Fibroblast of pulmonary artery (primary cell): Measurements from ENCODE around the gene LARP4.
A peak's percentile ranks its signal among the peaks of the same experiment; 100 is the strongest.
"Not testable (repeated sequence)": the region's sequence is repeated elsewhere in the genome, so short reads cannot be mapped to it uniquely, and the experiment has no call there.

Experiments
- DNase-seq: peaks from one replicate; pipeline ENCODE4 v3.0.0-alpha.2; 2010; ENCODE audit warnings: low read depth
- H3K4me3 ChIP-seq: replicated peaks from 2 replicates; pipeline ENCODE4 v1.5.1; 2011; ENCODE audit warnings: low read depth, mild to moderate bottlenecking, control low read depth, low read length, moderate library complexity
- CTCF ChIP-seq: IDR thresholded peaks from 2 replicates; pipeline ENCODE4 v1.5.1; 2011; ENCODE audit warnings: mild to moderate bottlenecking, control low read depth, low read length, inconsistent platforms; ENCODE audit errors: missing control alignments

The LARP4 gene

GRCh38 chr12:50362671-50363070 lies 38.0 kb upstream of the LARP4 start:
- no peak for TF ChIP-seq CTCF
- H3K4me3 ChIP-seq: no peak overlapping the region
- no peak for DNase-seq

GRCh38 chr12:50363141-50363540 lies 37.5 kb upstream of the LARP4 start:
- no peak overlapping the region for H3K4me3 ChIP-seq
- no peak for DNase-seq
- no peak for TF ChIP-seq CTCF

GRCh38 chr12:50365709-50366406 lies 34.8 kb upstream of the LARP4 start:
- TF ChIP-seq CTCF: no peak
- DNase-seq: no peak
- H3K4me3 ChIP-seq: no peak overlapping the region

- not testable (repeated sequence) for DNase-seq
These were observed 30.0 kb upstream of the LARP4 start for GRCh38 chr12:50370672-50371071.

GRCh38 chr12:50375802-50376201 lies 24.9 kb upstream of the LARP4 start:
- TF ChIP-seq CTCF: no peak
- no peak for DNase-seq
- no peak overlapping the region for H3K4me3 ChIP-seq

More at GRCh38 chr12:50370672-50371071, 30.0 kb upstream of the LARP4 start:
- H3K4me3 ChIP-seq: not testable (repeated sequence)

GRCh38 chr12:50380761-50381325 lies 19.8 kb upstream of the LARP4 start:
- no peak overlapping the region for H3K4me3 ChIP-seq
- TF ChIP-seq CTCF: no peak
- DNase-seq: no peak

- DNase-seq: peak; percentile 10
- H3K4me3 ChIP-seq: no peak overlapping the region
- TF ChIP-seq CTCF: no peak
These were observed 13.2 kb upstream of the LARP4 start for GRCh38 chr12:50387487-50387886.
